Amygdala (tissue), 56 donors: ENCODE measurements around the gene STEAP1B.
"Not testable (repeated sequence)": the region's sequence is repeated elsewhere in the genome, so short reads cannot be mapped to it uniquely, and the experiment has no call there.

ENCODE experiments used
- DNase-seq, 56 donors: peaks; one replicate each; lab custom pipeline; 2025; lab: John Stamatoyannopoulos, UW

The STEAP1B gene

GRCh38 chr7:22460363-22460988 lies 39.5 kb downstream of the STEAP1B start:
- no peak for DNase-seq

GRCh38 chr7:22457471-22457870 lies 42.5 kb downstream of the STEAP1B start:
- no peak for DNase-seq

GRCh38 chr7:22454446-22454845 lies 45.5 kb downstream of the STEAP1B start:
- no peak for DNase-seq

- DNase-seq: peak in 1 of 56 donors; percentile 40
Measured at GRCh38 chr7:22452960-22453558, 46.9 kb downstream of the STEAP1B start.

GRCh38 chr7:22452142-22452959 lies 47.6 kb downstream of the STEAP1B start:
- DNase-seq: peak in 46 of 56 donors; percentile 4 to 82 (median 44)

- not testable (repeated sequence) for DNase-seq
Measured at GRCh38 chr7:22450013-22450412, 50.0 kb downstream of the STEAP1B start.

GRCh38 chr7:22447762-22448161 lies 52.2 kb downstream of the STEAP1B start:
- no peak for DNase-seq

- DNase-seq: no peak
Measured at GRCh38 chr7:22447008-22447407, 53.0 kb downstream of the STEAP1B start.

GRCh38 chr7:22445853-22446252 lies 54.1 kb downstream of the STEAP1B start:
- no peak for DNase-seq

GRCh38 chr7:22445140-22445743 lies 54.7 kb downstream of the STEAP1B start:
- DNase-seq: peak in 7 of 56 donors; percentile 3 to 28 (median 15)

- peak in 5 of 56 donors; percentile 3 to 28 (median 14) for DNase-seq
Measured at GRCh38 chr7:22444181-22444971, 55.6 kb downstream of the STEAP1B start.

GRCh38 chr7:22443370-22444180 lies 56.4 kb downstream of the STEAP1B start:
- no peak for DNase-seq

GRCh38 chr7:22442882-22443369 lies 57.1 kb downstream of the STEAP1B start:
- DNase-seq: no peak

- no peak for DNase-seq
Measured at GRCh38 chr7:22442187-22442881, 57.7 kb downstream of the STEAP1B start.

- DNase-seq: no peak
Measured at GRCh38 chr7:22441157-22441556, 58.8 kb downstream of the STEAP1B start.

- no peak for DNase-seq
Measured at GRCh38 chr7:22438994-22439393, 61.0 kb downstream of the STEAP1B start.

GRCh38 chr7:22436552-22436951 lies 63.4 kb downstream of the STEAP1B start:
- DNase-seq: not testable (repeated sequence)

GRCh38 chr7:22435720-22436119 lies 64.3 kb downstream of the STEAP1B start:
- DNase-seq: no peak

GRCh38 chr7:22435105-22435504 lies 64.9 kb downstream of the STEAP1B start:
- DNase-seq: no peak
